Activated T-cell treated with anti-CD3 and anti-CD28 coated beads for 24 hours (primary cell): ENCODE measurements around the gene COX7A2.

Experiments
- DNase-seq: peaks from one replicate; pipeline ENCODE4 v3.0.0-alpha.2; 2020; ENCODE audit warnings: low read depth

The COX7A2 gene

DNA sequence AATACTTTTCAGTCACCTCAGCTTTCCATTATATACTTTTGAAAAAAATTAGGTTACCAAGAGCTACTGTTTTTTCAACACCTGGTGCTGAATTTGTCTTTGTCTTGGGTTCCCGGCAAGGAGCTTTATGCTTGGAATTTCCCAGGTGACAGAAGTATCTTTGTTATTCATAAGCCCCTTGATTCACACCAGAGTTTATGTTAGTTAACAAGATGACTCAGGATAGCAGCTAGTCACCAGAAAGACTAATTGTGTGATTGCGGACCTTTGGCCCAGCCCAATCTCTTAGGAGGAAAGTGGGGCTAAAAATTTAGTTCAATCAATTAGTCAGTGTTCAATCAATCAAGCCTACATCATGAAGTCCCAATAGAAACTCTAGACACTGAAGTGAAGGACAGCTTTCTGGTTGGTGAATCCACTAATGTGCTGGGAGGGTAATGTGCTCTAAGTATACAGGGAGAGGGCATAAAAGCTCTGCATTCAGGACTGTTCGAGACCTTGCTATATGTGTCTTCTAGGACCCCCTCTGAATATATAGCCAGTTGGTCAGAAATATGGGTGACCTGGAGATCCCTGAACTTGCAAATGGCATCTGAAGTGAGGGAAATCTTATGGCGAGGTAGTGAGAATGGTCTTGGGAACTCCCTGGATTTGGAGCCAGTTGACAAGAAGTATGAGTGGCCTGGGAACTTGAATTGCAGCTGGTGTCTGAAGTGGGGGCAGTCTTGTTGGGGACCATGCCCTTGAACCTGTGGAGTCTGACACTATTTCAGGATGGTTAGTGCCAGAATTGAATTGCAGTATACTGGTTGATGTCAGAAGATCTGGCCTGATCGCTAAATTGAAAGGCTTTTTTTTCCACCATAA, 24.8 kb upstream of the COX7A2 start:
- DNase-seq = no peak

DNA sequence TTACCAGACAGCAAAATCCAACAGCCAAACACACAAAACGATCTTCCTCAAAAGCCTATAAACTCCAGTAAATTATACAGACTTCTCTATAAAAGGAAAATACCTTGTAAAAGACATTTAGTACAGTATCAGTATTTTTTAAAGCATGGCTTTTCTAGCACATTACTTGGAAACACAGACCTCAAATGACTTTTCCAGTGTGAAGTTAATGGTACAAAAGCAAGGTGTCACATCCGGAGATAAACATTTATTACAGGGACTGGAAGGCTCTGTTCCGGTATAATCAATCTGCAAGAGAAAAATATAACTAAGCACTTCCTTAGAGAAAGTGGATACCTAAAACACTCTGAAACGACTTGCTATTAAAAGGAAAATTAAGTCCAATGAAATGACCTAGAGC, 23.9 kb upstream of the COX7A2 start:
- no peak for DNase-seq

DNA sequence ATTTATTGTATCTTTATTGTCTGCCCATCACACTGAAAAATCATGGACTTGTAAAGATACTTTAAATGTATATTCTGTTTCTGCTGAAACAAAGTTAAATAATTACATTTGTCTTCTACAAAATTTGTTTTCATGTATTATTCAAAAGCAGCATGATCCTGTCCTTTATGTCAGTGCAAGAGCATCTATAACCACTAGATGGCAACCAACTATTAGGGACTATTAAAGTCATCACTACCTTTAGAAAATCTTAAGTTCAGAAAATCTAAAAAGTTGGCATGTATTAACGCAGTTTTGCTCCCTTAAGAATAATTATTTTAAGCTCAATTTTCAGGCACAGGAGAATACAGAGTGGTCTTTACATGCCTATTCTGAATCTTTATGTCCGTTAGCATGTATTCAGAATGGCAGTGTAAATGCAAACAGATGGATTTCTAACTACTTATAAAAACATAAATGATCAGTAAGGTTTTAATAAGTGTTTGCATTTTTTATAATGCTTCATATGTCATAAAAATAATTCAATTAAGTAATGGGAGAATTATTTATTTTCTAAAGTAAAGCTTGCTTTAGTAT, 23.2 kb upstream of the COX7A2 start:
- DNase-seq = no peak

DNA sequence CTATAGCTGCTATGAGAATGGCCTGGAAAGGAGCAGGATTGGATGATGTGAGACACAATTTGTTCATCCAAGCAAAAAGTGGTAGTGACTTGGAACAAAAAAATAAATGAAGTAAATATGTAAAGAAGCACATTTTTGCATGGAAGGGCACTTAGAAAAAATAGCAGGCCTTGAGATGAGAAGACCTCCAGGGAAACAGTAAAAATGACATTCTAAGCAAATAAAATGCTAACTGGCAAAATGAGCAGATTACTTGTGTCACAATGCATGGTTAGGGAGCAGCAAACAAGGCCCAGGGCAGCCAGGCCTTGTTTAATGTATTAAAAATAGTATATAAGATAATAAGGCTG, 19.8 kb upstream of the COX7A2 start:
- no peak for DNase-seq

DNA sequence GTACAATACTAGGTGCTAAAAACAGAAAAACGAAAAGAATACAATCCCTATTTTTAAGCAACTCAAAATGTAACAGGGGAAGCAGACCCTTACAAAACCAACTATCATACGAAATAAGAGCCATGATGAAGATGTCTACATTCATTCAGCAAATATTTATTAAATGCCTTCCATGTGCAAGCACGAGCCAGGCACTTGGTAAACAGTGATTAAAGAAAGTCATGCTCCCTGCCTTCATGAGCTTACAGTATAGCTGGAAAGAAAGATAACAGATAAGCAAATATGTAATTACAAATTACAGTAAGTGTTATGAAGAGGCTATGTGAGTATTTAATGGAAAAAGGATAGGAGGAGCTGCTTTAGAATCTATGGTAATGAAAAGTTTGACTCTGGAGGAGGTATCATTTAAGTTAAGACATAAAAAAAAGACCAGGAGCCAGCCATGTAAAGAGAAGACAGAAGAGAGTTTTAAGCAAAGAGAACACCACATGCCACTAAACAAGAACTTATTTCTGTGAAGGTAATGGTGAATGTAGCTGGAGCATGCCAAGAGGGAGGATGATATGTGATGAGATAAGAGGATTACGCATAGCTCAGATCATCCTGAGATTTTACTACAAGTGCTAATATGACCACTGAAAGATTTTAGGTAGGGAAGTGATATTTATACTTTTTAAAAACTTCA, 19.3 kb upstream of the COX7A2 start:
- DNase-seq = no peak

DNA sequence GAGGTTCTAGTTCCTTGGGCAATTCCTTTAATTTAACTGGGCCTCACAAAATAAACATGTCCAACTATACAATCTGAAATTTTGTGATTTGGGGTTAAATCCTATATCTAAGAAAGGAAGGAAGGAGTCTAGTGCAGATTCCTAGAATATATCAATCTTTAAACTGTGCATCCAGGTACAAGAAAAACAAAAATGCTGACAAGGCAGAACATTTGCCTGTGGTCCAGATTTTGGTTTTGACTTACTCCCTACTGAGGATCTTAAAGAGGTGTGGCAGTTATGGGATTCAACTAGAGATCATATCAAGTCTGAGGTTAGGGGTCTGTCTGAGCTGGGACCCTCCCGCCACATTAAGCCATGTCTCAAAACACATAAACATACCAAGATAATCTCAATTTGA, 17.7 kb upstream of the COX7A2 start:
- no peak for DNase-seq

DNA sequence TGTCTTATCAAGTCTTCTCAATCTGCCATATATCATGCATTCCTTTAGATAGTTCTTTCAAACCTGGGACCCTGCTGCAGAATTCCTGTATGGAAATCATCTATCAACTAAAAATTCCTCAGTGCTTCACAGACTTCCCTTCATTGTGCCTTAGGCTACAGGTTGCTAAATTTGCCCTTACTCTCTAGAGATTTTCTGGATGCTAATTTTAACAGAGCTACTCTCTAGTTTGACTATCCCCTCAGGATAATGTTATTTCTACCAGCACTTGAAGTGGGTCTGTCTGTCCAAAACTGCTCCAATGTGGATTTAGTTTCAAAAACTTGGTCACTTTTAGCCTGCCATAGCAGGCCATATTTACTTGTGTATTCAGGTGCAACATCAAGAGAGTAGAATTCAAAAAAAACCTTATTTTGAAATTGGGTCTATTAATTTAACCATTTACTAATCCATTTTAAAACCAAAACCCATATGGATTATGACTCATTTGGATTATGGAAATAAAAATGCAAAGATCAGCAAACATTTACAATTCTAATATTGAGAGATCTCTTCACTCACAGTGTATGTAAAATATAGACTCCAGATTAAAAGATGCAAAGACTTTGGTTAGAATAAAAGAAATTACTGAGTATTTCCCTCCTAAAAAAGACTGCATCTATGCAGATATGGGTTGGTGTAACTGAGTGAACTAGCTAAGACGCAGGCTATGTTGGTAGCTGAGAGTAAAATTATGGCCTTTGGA, 13.9 kb upstream of the COX7A2 start:
- no peak for DNase-seq

DNA sequence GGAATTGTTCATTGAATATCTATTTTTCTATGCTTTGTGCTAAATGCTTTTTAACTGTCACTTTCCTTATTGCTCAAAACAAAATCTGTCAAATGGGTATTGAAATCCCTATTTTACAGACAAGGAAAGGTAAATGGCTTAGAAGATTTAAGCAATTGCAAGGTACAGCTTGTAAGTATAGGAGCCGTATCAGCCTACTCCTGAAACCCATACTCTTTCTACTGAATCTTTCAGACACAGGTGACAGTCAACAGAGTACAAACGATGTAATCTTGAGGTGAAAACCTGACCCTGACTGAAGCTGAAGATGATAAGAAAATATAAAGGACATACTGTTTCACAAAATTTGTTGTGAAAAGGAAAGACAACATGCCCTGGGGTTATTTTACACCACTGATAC, 7.0 kb upstream of the COX7A2 start:
- no peak for DNase-seq

DNA sequence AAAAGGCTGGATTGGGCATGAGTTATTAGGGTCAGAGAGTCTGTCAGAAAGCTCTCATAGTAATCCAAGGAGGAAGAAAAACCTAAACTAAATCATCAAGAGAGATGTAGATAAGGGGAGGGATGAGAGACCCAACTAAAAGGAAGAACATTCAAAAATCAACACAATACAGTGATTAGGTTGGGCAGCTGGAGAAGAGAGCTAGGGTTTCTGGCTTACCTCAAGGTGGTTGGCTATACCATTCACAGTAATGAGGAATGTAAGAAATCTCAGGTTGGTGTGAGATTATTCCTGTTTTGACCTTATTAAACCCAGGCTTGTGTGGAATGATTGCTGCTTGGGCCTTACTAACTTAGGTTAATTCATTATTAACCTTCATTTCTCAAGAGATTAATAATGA, 6.2 kb upstream of the COX7A2 start:
- DNase-seq = no peak

DNA sequence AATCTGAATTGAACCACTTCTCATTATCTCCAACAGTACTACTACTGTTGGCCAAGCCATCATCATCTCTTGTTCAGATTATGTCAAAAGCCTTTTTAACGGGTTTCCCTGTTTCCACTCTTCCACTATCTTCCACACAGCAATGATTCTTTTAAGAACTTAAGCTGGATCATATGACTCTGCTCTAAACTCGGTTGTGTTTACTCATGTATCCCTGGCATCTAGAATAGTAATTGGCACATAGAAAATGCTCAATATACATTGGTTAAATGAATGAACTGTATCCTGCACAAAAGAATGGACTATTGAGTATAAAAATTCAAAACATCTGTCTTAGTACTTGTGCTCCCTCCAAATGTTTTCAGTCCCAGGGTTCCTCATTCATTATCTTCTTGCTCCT, 2.8 kb upstream of the COX7A2 start:
- DNase-seq = no peak

DNA sequence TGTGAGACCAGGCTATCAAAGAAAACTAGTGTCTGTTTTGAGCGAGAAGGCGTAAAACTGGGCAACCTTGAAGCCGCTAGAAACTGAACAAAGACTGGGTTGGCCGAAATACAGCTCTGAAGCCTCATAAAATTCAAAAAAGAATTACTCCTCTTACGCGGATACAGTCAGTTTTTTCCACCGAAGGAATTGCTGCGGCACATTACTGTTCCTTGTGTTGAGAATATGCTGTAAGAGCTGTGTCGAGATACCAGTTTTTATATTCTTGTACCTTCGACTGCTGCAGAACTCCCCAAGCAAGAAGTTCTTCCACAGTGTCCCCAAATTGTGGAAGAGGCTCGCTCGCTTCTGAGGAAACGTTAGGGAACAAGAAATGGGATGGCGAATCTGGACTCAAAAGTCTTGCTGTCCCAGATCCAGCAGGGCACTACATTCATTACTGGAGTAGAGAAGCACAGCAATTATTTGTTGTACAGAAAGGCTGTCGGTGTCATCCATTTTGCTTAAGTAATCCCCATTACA, 523 bp upstream of the COX7A2 start:
- no peak for DNase-seq

DNA sequence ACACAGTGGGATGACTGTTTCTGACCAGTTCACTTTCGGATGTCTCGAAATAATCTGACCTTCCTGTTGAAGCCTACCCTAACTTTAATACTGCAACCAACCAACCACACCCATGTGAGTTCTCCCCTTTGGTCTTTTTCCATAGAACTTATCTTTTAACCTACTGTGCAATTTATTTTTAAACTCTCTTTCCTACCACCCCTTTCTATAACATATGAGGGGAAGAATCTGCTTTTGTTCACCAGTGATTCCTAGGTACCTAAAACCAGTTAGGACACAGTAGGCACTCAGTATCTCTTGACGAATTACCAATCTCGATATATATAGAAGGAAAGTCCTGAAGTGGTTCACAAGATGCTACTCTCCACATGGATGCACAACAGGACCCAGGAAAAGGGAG, 7.0 kb downstream of the COX7A2 start:
- DNase-seq = no peak

DNA sequence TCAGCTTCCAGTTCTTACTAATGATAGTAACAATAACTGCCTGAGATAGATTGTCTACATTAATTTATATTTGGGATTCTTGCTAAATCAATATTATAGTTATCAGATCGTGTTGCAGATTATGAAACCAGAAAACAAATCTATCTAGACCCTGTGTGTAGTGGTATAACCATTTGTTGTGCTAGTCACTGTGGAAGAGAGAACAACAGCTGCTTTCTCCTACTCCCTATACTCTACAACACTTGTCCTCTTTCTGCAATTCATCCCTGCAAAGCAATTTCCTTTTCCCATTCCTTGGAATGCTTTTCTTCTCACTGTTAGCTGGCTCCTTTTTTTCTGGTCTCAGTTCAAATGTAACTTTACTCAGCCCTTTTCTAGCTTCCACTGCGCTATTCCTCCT, 8.3 kb downstream of the COX7A2 start:
- no peak for DNase-seq

DNA sequence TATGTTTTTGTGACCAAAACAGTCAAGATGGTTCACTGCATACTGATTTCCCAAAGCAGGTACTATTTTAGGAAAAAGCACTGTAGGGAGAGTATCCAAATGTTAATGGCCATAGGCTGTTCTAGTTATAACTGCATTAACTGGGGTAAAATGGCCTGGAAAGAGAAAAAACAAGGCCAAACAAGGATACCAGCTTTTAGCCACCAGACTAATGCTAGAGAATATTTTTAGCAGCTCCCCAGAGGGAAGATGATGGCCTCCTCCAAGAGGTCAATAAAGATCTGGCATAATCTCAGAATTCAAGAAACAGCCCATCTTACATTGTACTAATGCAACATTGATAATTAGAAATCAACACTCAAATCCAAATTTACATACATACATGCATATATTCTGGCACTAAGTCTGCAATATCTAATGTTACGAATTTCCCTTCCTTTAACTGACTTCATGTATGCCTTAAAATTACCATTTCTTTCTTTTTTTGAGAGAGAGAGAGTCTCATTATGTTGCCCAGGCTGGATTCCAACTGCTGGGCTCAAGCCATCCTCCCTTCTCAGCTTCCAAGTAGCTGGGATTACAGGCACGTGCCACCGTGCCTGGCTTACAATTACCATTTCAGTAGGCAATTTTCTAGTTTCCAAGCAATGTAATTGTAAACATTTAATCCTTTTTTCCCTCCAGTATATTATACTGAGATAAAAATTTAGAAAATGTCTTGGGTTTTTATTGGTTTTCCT, 9.3 kb downstream of the COX7A2 start:
- no peak for DNase-seq

DNA sequence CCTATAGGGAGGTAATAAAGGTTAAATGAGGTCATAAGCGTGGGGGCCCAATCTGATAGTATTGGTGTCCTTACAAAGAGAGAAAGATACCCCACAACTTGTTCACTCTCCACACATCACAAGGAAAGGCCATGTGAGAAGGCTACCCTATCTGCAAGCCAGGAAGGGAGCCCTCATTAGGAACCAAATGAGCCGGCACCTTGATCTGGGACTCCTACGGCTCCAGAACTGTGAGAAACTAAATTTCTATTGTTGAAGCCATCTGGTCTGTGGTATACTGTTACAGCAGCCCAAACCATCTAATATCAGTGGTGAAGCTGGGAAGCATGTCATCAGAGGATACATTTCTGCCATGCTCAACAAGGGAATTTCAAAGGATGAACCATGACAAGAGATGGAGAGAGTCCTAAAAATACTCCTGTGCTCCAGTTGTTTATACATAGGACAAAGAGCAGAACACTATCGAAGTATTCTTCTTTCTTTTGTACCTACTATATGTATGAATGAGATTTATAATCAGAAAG, 10.4 kb downstream of the COX7A2 start:
- no peak for DNase-seq

DNA sequence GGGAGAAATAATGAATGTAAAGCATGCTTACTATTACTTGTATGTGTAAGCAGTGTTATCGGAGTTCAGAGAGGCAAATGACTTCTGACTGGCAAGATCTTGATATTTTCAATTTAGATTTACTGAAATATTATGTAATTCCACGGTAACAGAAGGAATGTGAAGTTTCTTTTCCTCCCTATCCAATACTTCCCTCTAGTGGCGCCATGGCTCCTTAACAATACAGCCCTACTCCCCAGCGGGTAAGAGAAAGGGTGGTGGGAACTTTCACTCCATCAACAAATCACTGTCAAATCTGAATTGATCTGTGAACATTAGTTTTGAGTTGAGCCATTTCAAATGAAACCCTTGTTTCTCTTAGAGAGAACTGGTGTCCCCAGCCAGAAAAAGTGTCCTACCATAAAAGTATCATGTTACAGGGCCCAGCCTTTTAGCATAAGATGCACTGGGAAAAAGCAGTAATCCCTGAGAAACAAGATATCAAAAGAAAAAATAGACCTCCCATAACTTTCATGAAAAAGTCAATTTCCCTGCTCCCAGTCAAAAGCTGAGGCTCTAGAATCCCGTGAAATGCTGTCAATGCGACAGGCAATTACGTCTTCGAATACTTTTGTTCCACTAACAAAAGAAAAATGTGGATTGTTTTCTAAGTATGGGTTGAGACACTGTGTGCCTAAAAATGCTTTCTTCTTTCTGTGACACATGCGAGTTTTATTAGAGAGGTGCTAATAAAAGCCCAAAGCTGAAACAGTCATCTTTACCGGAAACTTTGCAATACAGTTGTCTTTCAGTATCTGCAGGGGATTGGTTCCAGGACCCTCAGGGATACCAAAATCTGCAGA, 12.9 kb downstream of the COX7A2 start:
- no peak for DNase-seq

DNA sequence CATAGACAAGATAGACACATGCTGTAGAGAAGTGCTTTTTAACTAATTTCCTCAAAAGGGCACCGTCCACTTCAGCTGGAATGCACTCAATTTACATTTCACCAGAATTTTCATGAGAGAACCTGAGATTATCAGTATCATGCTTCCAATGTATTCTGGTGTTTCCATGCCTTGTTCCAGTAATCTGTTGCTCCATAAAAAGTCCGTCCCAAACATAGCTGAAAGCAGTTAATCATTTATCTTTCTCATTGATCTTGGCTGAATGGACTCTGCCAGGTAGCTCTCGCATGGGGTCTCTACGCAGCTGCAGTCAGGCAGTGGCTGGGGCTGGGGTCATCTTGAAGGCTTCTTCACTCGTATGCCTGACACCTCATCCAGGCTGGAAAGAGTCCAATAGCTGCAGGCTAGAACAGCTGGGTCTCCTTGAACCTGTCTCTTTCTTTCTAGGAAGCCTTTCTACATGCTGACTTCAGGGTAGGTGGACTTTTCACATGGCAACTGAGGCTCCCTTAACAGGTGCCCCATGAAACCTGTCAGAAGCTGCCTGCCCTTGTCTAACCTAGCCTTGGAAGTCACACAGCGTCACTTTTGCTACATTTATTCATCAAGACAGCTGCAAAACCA, 19.2 kb downstream of the COX7A2 start:
- no peak for DNase-seq

DNA sequence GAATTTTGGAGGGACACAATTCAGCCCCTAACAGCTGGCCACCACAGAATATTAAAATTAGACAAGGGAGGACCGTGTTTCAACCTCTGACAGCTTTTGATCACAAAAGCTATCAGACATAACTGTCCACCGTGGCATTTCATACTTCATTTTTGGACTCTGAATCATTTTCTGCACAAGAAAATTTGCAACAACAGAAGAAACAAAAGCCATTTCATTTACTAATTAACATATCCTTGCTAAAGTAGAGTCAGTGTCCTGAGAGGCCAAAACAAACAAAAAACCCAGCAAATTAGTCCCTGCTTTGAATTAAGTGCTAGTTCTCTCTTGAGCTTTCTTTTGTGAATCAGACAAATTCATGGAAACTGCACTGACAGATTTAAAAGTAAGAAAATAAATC, 20.2 kb downstream of the COX7A2 start:
- DNase-seq = no peak

DNA sequence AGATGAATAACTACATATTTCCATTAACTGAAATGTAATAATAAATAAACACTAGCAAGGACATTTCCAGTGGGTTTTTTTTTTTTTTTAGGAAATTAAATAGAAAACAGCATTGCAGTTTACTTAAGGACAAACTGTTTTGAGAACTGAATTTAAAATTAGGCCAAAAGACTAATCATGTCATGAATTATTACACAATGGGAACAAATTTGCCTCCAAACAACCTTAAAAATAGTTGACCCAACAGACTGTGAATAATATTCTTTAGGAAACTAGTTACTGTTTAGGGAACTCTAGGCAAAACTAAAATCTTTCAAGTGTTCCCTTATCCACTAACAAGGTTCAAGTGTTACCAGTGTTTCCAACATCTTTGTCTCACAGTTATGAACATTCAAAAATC, 21.3 kb downstream of the COX7A2 start:
- DNase-seq = no peak

DNA sequence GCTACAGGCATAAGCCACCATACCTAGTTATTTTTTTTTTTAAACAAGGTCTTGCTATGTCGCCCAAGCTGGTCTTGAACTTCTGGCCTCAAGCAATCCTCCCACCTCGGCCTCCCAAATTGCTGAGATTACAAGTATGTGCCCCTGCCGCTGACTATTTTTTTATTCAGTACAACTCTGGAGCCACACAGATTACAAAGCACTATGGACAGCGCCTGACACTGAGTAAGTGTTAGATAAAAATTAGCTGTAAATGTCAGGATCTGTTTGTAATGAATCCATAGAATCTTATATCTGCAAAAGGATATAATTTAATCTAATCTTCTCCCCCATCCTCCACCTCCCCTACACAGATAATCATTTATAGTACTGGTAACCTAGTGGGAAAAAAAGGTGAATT, 22.5 kb downstream of the COX7A2 start:
- no peak for DNase-seq
